Activated naive CD8-positive, alpha-beta T cell treated with anti-CD3 and anti-CD28 coated beads, Interleukin-2, amount 50 U/mL, for 24 hours (primary cell): ENCODE measurements around the gene PRCP.

Experiments used
- ATAC-seq: fragments of 150-1000 bp; cut with Tn5 transposase; one replicate; pipeline ENCODE4 v1.10.0; 2021
- DNase-seq: peaks from one replicate; pipeline ENCODE4 v3.0.0; 2021
- H3K27ac Mint-ChIP-seq: one replicate; pipeline ENCODE4 v1.8.0; 2021; ENCODE audit warnings: mild to moderate bottlenecking, mixed read lengths
- H3K27me3 Mint-ChIP-seq: one replicate; pipeline ENCODE4 v1.8.0; 2021; ENCODE audit warnings: mixed read lengths
- H3K36me3 Mint-ChIP-seq: one replicate; pipeline ENCODE4 v1.8.0; 2021; ENCODE audit warnings: low read depth, mixed read lengths
- H3K4me1 Mint-ChIP-seq: one replicate; pipeline ENCODE4 v1.8.0; 2021; ENCODE audit warnings: mixed read lengths
- H3K4me3 Mint-ChIP-seq: one replicate; pipeline ENCODE4 v1.8.0; 2021; ENCODE audit warnings: mild to moderate bottlenecking, moderate library complexity, mixed read lengths
- H3K9me3 Mint-ChIP-seq: one replicate; pipeline ENCODE4 v1.8.0; 2021; ENCODE audit warnings: mixed read lengths

PRCP gene

DNA sequence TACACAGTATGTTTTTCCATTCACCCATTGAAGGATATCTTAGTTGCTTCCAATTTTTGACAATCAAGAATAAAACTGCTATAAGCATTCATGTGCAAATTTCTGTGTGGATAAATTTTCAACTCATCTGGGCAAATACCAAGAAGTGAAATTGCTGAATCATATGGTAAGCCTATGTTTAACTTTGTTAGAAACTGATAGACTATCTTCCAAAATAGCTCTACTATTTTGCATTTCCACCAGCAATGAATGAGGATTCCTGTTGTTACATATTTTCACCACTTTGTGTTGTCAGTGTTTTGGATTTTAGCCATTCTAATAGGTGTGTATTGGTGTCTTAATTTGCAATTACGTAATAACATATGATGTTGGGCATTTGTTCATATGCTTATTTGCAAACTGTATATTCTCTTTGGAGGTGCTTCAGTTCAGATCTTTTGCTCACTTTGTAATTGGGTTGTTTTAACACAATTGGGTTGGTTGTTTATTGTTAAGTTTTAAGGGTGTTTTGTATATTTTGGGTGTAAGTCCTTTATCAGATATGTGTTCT lies 117.3 kb downstream of the PRCP start:
- ATAC-seq: no peak
- peaks cover 4% of the 10 kb centered on the region for H3K36me3 Mint-ChIP-seq
- H3K27ac Mint-ChIP-seq: no peak overlapping the region
- no peaks in the 10 kb centered on the region for H3K4me1 Mint-ChIP-seq
- peaks cover 7% of the 10 kb centered on the region for H3K27me3 Mint-ChIP-seq
- peaks cover 15% of the 10 kb centered on the region for H3K9me3 Mint-ChIP-seq
- H3K4me3 Mint-ChIP-seq: no peak overlapping the region
- DNase-seq: no peak

DNA sequence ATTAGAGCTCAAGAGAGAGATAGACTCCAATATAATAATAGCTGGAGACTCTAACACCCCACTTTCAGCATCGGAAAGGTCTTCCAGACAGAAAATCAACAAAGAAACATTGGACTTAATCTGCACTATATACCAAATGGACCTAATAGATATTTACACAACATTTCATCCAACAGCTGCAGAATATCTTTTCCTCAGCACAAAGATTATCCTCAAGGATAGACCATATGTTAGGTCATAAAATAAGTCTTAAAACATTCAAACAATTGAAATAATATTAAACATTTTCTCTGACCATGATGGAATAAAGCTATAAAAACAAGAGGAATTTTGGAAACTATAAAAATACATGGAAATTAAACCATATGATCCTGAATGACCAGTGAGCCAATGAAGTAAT lies 121.5 kb downstream of the PRCP start:
- Mint-ChIP-seq H3K4me1 (no peaks in the 10 kb centered on the region), H3K36me3 (peaks cover 4% of the 10 kb centered on the region), H3K4me3 (no peak overlapping the region), H3K27me3 (peaks cover 8% of the 10 kb centered on the region), H3K9me3 (peaks cover 24% of the 10 kb centered on the region), H3K27ac (no peak overlapping the region)
- ATAC-seq (no peak), DNase-seq (no peak)

DNA sequence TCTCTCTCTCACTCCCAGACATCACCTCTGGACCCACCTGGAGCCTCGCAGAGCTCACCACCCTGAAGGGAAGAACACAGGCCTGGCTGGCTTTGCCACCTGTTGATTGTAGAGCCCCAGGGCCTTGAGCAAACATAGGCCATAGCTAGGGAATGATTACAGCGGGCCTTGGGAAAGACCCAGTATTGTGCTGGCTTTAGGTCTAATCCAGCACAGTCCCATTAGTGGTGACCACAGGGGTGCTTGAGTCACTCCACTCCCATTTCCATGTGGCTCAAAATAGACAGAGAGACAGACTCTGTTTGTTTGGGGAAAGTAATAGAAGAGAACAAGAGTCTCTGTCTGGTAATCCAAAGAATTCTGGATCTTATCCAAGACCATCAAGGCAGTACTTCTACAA lies 123.9 kb downstream of the PRCP start:
- Mint-ChIP-seq H3K4me1 (no peaks in the 10 kb centered on the region), H3K36me3 (peaks cover 3% of the 10 kb centered on the region), H3K9me3 (peaks cover 14% of the 10 kb centered on the region), H3K27me3 (peaks cover 4% of the 10 kb centered on the region), H3K27ac (no peak overlapping the region), H3K4me3 (no peak overlapping the region)
- ATAC-seq (no peak), DNase-seq (no peak)

DNA sequence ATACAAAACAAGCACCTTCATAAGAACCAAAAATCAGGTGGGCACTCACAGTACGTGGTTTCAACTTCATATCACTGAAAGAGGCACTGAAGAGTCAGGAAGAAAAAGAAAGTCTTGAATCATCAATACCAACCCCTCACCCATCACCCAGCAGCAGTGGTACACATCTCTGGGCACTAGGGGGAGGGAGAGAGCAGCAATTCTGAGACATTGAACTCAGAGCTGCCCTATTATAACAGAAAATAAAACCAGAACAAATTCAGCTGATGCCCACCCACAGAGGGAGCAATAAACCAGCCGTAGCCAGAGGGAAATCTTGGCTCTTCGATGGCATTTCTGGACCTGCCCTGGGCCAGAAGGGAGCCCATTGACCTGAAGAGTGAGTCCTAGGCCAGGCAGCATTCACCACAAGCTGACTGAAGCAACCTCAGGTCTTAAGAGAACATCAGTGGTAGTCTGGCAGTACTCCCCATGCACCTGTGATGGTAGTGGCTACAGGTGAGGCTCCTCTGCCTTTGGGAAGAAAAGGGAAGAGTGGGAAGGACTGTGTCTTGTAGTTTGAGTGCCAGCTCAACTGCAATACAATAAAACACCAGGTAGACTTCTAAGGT lies 124.4 kb downstream of the PRCP start:
- Mint-ChIP-seq H3K4me1 (no peaks in the 10 kb centered on the region), H3K27me3 (peaks cover 1% of the 10 kb centered on the region), H3K9me3 (peaks cover 10% of the 10 kb centered on the region), H3K4me3 (no peak overlapping the region), H3K36me3 (no peaks in the 10 kb centered on the region), H3K27ac (no peak overlapping the region)
- peak; percentile 17 for DNase-seq
- peak; percentile 61 for ATAC-seq

DNA sequence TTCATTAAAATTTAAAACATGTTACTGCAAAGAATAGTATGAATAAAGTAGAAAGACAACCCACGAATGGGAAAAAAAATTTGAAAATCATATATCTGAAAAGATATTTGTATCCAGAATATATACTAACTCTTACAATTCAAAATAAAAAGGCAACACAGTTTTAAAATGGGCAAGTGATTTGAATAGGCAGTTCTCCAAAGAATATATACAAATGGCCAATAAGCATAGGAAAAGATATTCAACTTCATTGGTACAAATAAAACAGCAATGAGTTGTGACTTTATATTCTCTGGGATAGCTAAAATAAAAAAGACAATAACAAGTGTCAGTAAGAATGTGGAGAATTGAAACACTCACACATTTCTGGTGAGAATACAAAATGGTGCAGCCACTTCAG lies 125.0 kb downstream of the PRCP start:
- Mint-ChIP-seq H3K36me3 (no peaks in the 10 kb centered on the region), H3K27me3 (peaks cover 1% of the 10 kb centered on the region), H3K4me1 (no peaks in the 10 kb centered on the region), H3K27ac (no peak overlapping the region), H3K9me3 (peaks cover 10% of the 10 kb centered on the region), H3K4me3 (no peak overlapping the region)
- DNase-seq (no peak), ATAC-seq (no peak)
